Panc1 (cell line): ENCODE data around the gene WDR5B. TPM values are rescaled to one million over a fixed set of nuclear protein-coding genes. Genes with fewer than 3 reads are reported as not detected.

Source experiments
- ATAC-seq: fragments of 200-7000 bp; cut with Tn5 transposase; 2 replicates; pipeline ENCODE4 v1.9.1; 2020; ENCODE audit warnings: mild to moderate bottlenecking, moderate library complexity
- BruUV-seq: library from RNA; stranded (reverse); fragments of 400-500 nt; replicated peaks from 2 replicates; lab custom pipeline; 2021; lab: Mats Ljungman, UMichigan
- CTCF ChIA-PET: fragments of 300-600 bp; sonication (Branson Sonifier 250); formaldehyde crosslinking; loops from one replicate; lab custom pipeline; 2022; ENCODE audit warnings: antibody characterized with exemption; lab: Charles Lee
- POLR2A ChIA-PET: fragments of 300-600 bp; sonication (Branson Sonifier 250); formaldehyde crosslinking; loops from one replicate; lab custom pipeline; 2022; ENCODE audit warnings: antibody characterized with exemption; lab: Charles Lee
- DNase-seq: peaks from one replicate; pipeline ENCODE4 v3.0.0-alpha.2; 2010; ENCODE audit warnings: low read depth, low spot score
- H3K27ac ChIP-seq: 2 replicates; pipeline ENCODE4 v1.5.1; 2011; ENCODE audit warnings: mild to moderate bottlenecking, low read length, inconsistent platforms
- H3K27me3 ChIP-seq: fragments of 200-500 bp; sonication (Bioruptor generic); 2 replicates; pipeline ENCODE4 v1.6.0; 2014; ENCODE audit warnings: low read length, inconsistent platforms; ENCODE audit not compliant: control insufficient read depth, insufficient read depth
- H3K36me3 ChIP-seq: fragments of 200-500 bp; sonication (Bioruptor generic); 2 replicates; pipeline ENCODE4 v1.5.1; 2014; ENCODE audit warnings: inconsistent platforms, mild to moderate bottlenecking, low read length, moderate library complexity; ENCODE audit not compliant: control insufficient read depth, insufficient read depth
- H3K4me1 ChIP-seq: 2 replicates; pipeline ENCODE4 v1.5.1; 2011; ENCODE audit warnings: inconsistent platforms, mild to moderate bottlenecking, low read length, moderate library complexity; ENCODE audit not compliant: control insufficient read depth, insufficient read depth
- H3K4me3 ChIP-seq, 2 experiments: 2 replicates each; pipeline ENCODE4 v1.5.1; 2011 to 2012; ENCODE audit warnings: low read depth in 2 of 2, low read length in 2 of 2, mild to moderate bottlenecking in 2 of 2, inconsistent platforms in 1 of 2, moderate library complexity in 1 of 2
- H3K9me3 ChIP-seq: fragments of 200-500 bp; sonication (Bioruptor generic); 2 replicates; pipeline ENCODE4 v1.5.1; 2014; ENCODE audit warnings: low read depth, mild to moderate bottlenecking, inconsistent platforms, low read length, moderate library complexity; ENCODE audit not compliant: control insufficient read depth, insufficient read depth
- CTCF ChIP-seq: fragments of 450-650 bp; IDR thresholded peaks from 2 replicates; pipeline ENCODE4 v1.5.1; 2017; ENCODE audit warnings: mild to moderate bottlenecking
- POLR2AphosphoS5 ChIP-seq: IDR thresholded peaks from 2 replicates; pipeline ENCODE4 v1.6.1; 2012; ENCODE audit warnings: mild to moderate bottlenecking, low read depth, low read length, moderate library complexity
- REST ChIP-seq, 2 experiments: IDR thresholded peaks; 2 replicates each; pipeline ENCODE4 v1.6.1; 2011 to 2012; ENCODE audit warnings: low read depth in 2 of 2, control low read depth in 1 of 2, low read length in 1 of 2, mild to moderate bottlenecking in 1 of 2, moderate library complexity in 1 of 2; ENCODE audit not compliant: insufficient read depth in 1 of 2
- SIN3A ChIP-seq: IDR thresholded peaks from 2 replicates; pipeline ENCODE4 v1.6.1; 2012; ENCODE audit warnings: low read depth, mild to moderate bottlenecking, low read length, moderate library complexity, borderline replicate concordance; ENCODE audit not compliant: insufficient read depth
- TCF7L2 ChIP-seq: IDR thresholded peaks from 2 replicates; pipeline ENCODE4 v1.6.1; 2011; ENCODE audit warnings: mild to moderate bottlenecking, low read depth, low read length, inconsistent platforms
- in situ Hi-C: cut with HindIII; loops from 2 replicates; pipeline ENCODE4 v1.10.0; 2016; ENCODE audit warnings: low sequenced_read_pairs, low pct_unique_long_range_greater_than_20kb
- intact Hi-C: fragments of 100-400 bp; cut with micrococcal nuclease; formaldehyde crosslinking; loops from one replicate; pipeline ENCODE4 v1.10.0; 2022; ENCODE audit not compliant: unreplicated experiment
- total RNA-seq: library from RNA; stranded (reverse); gene quantifications from one replicate; pipeline ENCODE4 v1.2.1, GENCODE V29; 2021; ENCODE audit not compliant: unreplicated experiment

Gene WDR5B
- total RNA-seq, 1 experiment from 2014 or later, result 5.5 TPM

GRCh38 chr3:122387709-122388108 lies 28.2 kb downstream of the WDR5B start:
- no TSS peak for BruUV-seq
- Histone ChIP-seq H3K27me3 (no peaks in the 10 kb centered on the region), H3K27ac (no peak overlapping the region), H3K36me3 (peaks cover under 1% of the 10 kb centered on the region; the same call in 1 of the 2 replicates), H3K4me3 (no peak overlapping the region), H3K9me3 (no peaks in the 10 kb centered on the region), H3K4me1 (no peaks in the 10 kb centered on the region; the same call in 1 of the 2 replicates)
- intact Hi-C loops (loop anchor here (10.0 kb wide), 1 partner anchor 553 kb away; the partner anchor contains the start of genes EAF2 and IQCB1), in situ Hi-C loops (no loop called here)
- POLR2A ChIA-PET, result no interaction called here
- no peak for DNase-seq
- no peak for ATAC-seq
- no peak for TF ChIP-seq POLR2AphosphoS5
- no peak for TF ChIP-seq SIN3A
- TF ChIP-seq REST (IDR thresholded peaks at IDR 0.05; ENCODE audit: insufficient read depth in 1 of 2, low read depth in 2 of 2, low read length in 1 of 2), result no peak
- no peak for TF ChIP-seq TCF7L2
- no peak; the same call in 1 of the 2 replicates for TF ChIP-seq CTCF
- CTCF ChIA-PET, result no interaction called here

GRCh38 chr3:122383771-122384697 lies 31.8 kb downstream of the WDR5B start, which contains the start of gene FAM162A:
FAM162A (plus strand) TSS chr3:122384182; CDS start chr3:122384266, 84 bp downstream.
- BruUV-seq, result no TSS peak
- H3K36me3 ChIP-seq, result peaks cover 3% of the 10 kb centered on the region; the same call in 1 of the 2 replicates
- DNase-seq (peak; percentile 74), ATAC-seq (peak; percentile 99)
- in situ Hi-C loops (no loop called here), intact Hi-C loops (loop anchor here (1.0 to 10.0 kb wide), 2 partner anchors 32 to 549 kb away; partner anchors contain the start of genes EAF2, IQCB1 and WDR5B)
- H3K4me1 ChIP-seq, result peaks cover 5% of the 10 kb centered on the region; the same call in 1 of the 2 replicates
- ChIA-PET CTCF (interaction anchor here (0.6 to 1.5 kb wide), 6 partner anchors 9 to 837 kb away, joined by 3 to 10 read pairs (median 5); partner anchors contain the start of gene WDR5B), POLR2A (interaction anchor here (0.6 to 1.3 kb wide), 6 partner anchors 9 to 812 kb away, joined by 3 to 5 read pairs (median 4); partner anchors contain the start of gene WDR5B)
- no peaks in the 10 kb centered on the region for H3K27me3 ChIP-seq
- TF ChIP-seq CTCF (peak; percentile 95), POLR2AphosphoS5 (peak; percentile 89), SIN3A (peak; percentile 87; the same call in 1 of the 2 replicates), REST (IDR thresholded peaks at IDR 0.05; ENCODE audit: insufficient read depth in 1 of 2, low read depth in 2 of 2, low read length in 1 of 2) (peak in 1 of 2 experiments; percentile 71; a peak in 1 of 4 replicates), TCF7L2 (0 out of 2 replicates have a peak, but pooled peaks have one; percentile 35)
- H3K9me3 ChIP-seq, result no peaks in the 10 kb centered on the region
- H3K4me3 ChIP-seq, result peak within 1 kb of the TSS; percentile 66 to 93
- peak within 1 kb of the TSS; percentile 94 for H3K27ac ChIP-seq
